T-helper 2 cell treated with Interferon-gamma antibody and Interleukin-4, amounts not matched to agents 100 ng/mL and 5 ng/mL, for 36 hours (primary cell): Measurements from ENCODE around the gene FAM162A. TPM values are rescaled to one million over a fixed set of nuclear protein-coding genes. Genes with fewer than 3 reads are reported as not detected.

Experiments
- intact Hi-C: fragments of 100-400 bp; cut with micrococcal nuclease; formaldehyde crosslinking; loops from one replicate; pipeline ENCODE4 v1.15.1; 2023
- total RNA-seq: library from RNA; stranded (reverse); gene quantifications from 2 replicates; pipeline ENCODE4 v1.2.3, GENCODE V29; 2022

The FAM162A gene
- total RNA-seq, 1 donor from 2014 or later: 50.0 TPM

GRCh38 chr3:122382888-122383666, 905 bp upstream of the FAM162A start, which contains the start of gene MIX23:
Gene MIX23, minus strand, starts transcription at chr3:122383231. Its CDS starts 7 bp downstream, at chr3:122383224.
- intact Hi-C loops: loop anchor here (1.0 to 10.0 kb wide), 6 partner anchors 33 to 1641 kb away; partner anchors contain the start of genes GTF2E1, HSPBAP1, PARP14 and RABL3

GRCh38 chr3:122387709-122388108, 3.7 kb downstream of the FAM162A start:
- intact Hi-C loops: loop anchor here (10.0 kb wide), 1 partner anchor 407 kb away; the partner anchor contains the start of genes HSPBAP1 and SLC49A4

GRCh38 chr3:122389197-122389596, 5.2 kb downstream of the FAM162A start:
- intact Hi-C loops: loop anchor here (10.0 kb wide), 1 partner anchor 406 kb away; the partner anchor contains the start of genes HSPBAP1 and SLC49A4

- intact Hi-C loops: loop anchor here (10.0 kb wide), 2 partner anchors 405 to 635 kb away; partner anchors contain the start of genes HSPBAP1, SEMA5B and SLC49A4
Measured at GRCh38 chr3:122389892-122390291, 5.9 kb downstream of the FAM162A start.

GRCh38 chr3:122390665-122391064, 6.7 kb downstream of the FAM162A start:
- intact Hi-C loops: loop anchor here (10.0 kb wide), 1 partner anchor 634 kb away; the partner anchor contains the start of gene SEMA5B

- intact Hi-C loops: loop anchor here (10.0 kb wide), 1 partner anchor 633 kb away; the partner anchor contains the start of gene SEMA5B
Measured at GRCh38 chr3:122391681-122392446, 7.9 kb downstream of the FAM162A start.

- intact Hi-C loops: loop anchor here (1.0 to 10.0 kb wide), 2 partner anchors 286 to 632 kb away; partner anchors contain the start of gene SEMA5B
Measured at GRCh38 chr3:122392868-122393844, 9.2 kb downstream of the FAM162A start.

- intact Hi-C loops: loop anchor here (10.0 kb wide), 1 partner anchor 631 kb away; the partner anchor contains the start of gene SEMA5B
Measured at GRCh38 chr3:122394173-122394572, 10.2 kb downstream of the FAM162A start.

GRCh38 chr3:122395582-122395981, 11.6 kb downstream of the FAM162A start:
- intact Hi-C loops: loop anchor here (10.0 kb wide), 1 partner anchor 629 kb away; the partner anchor contains the start of gene SEMA5B

- intact Hi-C loops: loop anchor here (10.0 kb wide), 1 partner anchor 628 kb away; the partner anchor contains the start of gene SEMA5B
Measured at GRCh38 chr3:122396511-122396910, 12.5 kb downstream of the FAM162A start.

GRCh38 chr3:122397201-122397600, 13.2 kb downstream of the FAM162A start:
- intact Hi-C loops: loop anchor here (10.0 kb wide), 1 partner anchor 628 kb away; the partner anchor contains the start of gene SEMA5B

GRCh38 chr3:122398920-122399319, 14.9 kb downstream of the FAM162A start:
- intact Hi-C loops: loop anchor here (10.0 kb wide), 1 partner anchor 626 kb away; the partner anchor contains the start of gene SEMA5B

GRCh38 chr3:122403489-122403888, 19.5 kb downstream of the FAM162A start:
- intact Hi-C loops: no loop called here

GRCh38 chr3:122405015-122405414, 21.0 kb downstream of the FAM162A start:
- intact Hi-C loops: no loop called here

GRCh38 chr3:122406198-122406597, 22.2 kb downstream of the FAM162A start:
- intact Hi-C loops: no loop called here

- intact Hi-C loops: no loop called here
Measured at GRCh38 chr3:122407946-122408345, 24.0 kb downstream of the FAM162A start.

- intact Hi-C loops: no loop called here
Measured at GRCh38 chr3:122409446-122409845, 25.5 kb downstream of the FAM162A start.

GRCh38 chr3:122410111-122410510, 26.1 kb downstream of the FAM162A start:
- intact Hi-C loops: no loop called here

- intact Hi-C loops: no loop called here
Measured at GRCh38 chr3:122410639-122411038, 26.7 kb downstream of the FAM162A start.

- intact Hi-C loops: no loop called here
Measured at GRCh38 chr3:122414391-122414790, 30.4 kb downstream of the FAM162A start.
